A673 (cell line): ENCODE data around the gene NPPB. TPM values are rescaled to one million over a fixed set of nuclear protein-coding genes. Genes with fewer than 3 reads are reported as not detected.

Experiments used
- BruUV-seq: library from RNA; stranded (reverse); fragments of 400-500 nt; replicated peaks from 2 replicates; lab custom pipeline; 2021; lab: Mats Ljungman, UMichigan
- CTCF ChIA-PET: fragments of 300-600 bp; sonication (Branson Sonifier 250); formaldehyde crosslinking; loops from one replicate; lab custom pipeline; 2022; ENCODE audit warnings: antibody characterized with exemption; lab: Charles Lee
- POLR2A ChIA-PET: fragments of 300-600 bp; sonication (Branson Sonifier 250); formaldehyde crosslinking; loops from one replicate; lab custom pipeline; 2022; ENCODE audit warnings: antibody characterized with exemption; ENCODE audit not compliant: low non-redundant PET; lab: Charles Lee
- DNase-seq: peaks from one replicate; pipeline ENCODE4 v3.0.0-alpha.2; 2015; ENCODE audit warnings: low spot score
- H3K27ac ChIP-seq: fragments of 200-600 bp; sonication (generic); 2 replicates; pipeline ENCODE4 v1.5.1; 2016; ENCODE audit warnings: mixed run types, low read depth, mild to moderate bottlenecking, mixed read lengths, antibody characterized with exemption, low read length; ENCODE audit not compliant: poor library complexity, severe bottlenecking
- H3K27me3 ChIP-seq: fragments of 200-600 bp; sonication (generic); replicated peaks from 2 replicates; pipeline ENCODE4 v1.6.1; 2017; ENCODE audit warnings: mixed run types, low read depth, mild to moderate bottlenecking, mixed read lengths, antibody characterized with exemption, low read length; ENCODE audit not compliant: insufficient read depth, poor library complexity
- H3K36me3 ChIP-seq: fragments of 200-600 bp; sonication (generic); 2 replicates; pipeline ENCODE4 v1.6.1; 2016; ENCODE audit warnings: mixed run types, mild to moderate bottlenecking, mixed read lengths, antibody characterized with exemption, low read length; ENCODE audit not compliant: insufficient read depth, poor library complexity, severe bottlenecking
- H3K4me1 ChIP-seq: fragments of 200-600 bp; sonication (generic); 2 replicates; pipeline ENCODE4 v1.6.1; 2017; ENCODE audit warnings: mixed run types, mild to moderate bottlenecking, mixed read lengths, antibody characterized with exemption, low read length; ENCODE audit not compliant: insufficient read depth, poor library complexity, severe bottlenecking
- H3K4me3 ChIP-seq: fragments of 200-600 bp; sonication (generic); 2 replicates; pipeline ENCODE4 v1.5.1; 2016; ENCODE audit warnings: low read depth, mixed run types, mild to moderate bottlenecking, mixed read lengths, low read length; ENCODE audit not compliant: poor library complexity, severe bottlenecking
- H3K9me3 ChIP-seq: fragments of 200-600 bp; sonication (generic); 2 replicates; pipeline ENCODE4 v1.6.1; 2016; ENCODE audit warnings: mixed run types, low read depth, mild to moderate bottlenecking, mixed read lengths, antibody characterized with exemption, low read length; ENCODE audit not compliant: poor library complexity, severe bottlenecking
- CTCF ChIP-seq: fragments of 300-800, 200-600 bp; sonication (generic); conservative IDR thresholded peaks from 2 replicates; pipeline ENCODE4 v1.5.1; 2017; ENCODE audit warnings: low read depth, mild to moderate bottlenecking, antibody characterized with exemption, low read length, moderate library complexity, mixed read lengths
- EZH2 ChIP-seq: fragments of 200-600 bp; sonication (generic); IDR thresholded peaks from 2 replicates; pipeline ENCODE4 v1.6.1; 2017; ENCODE audit warnings: borderline replicate concordance, low read depth, mild to moderate bottlenecking, mixed read lengths, antibody characterized with exemption, low read length; ENCODE audit not compliant: poor library complexity, severe bottlenecking
- intact Hi-C: fragments of 100-400 bp; cut with micrococcal nuclease; formaldehyde crosslinking; loops from one replicate; pipeline ENCODE4 v1.10.0; 2022; ENCODE audit not compliant: unreplicated experiment
- total RNA-seq: library from RNA; stranded (reverse); gene quantifications from 2 replicates; pipeline ENCODE4 v1.2.3, GENCODE V29; 2021

Gene NPPB
- total RNA-seq, 1 experiment from 2014 or later = not detected

- H3K27ac ChIP-seq = no peak overlapping the region
- intact Hi-C loops = no loop called here
- ChIA-PET CTCF (no interaction called here), POLR2A (no interaction called here)
- H3K36me3 ChIP-seq = no peaks in the 10 kb centered on the region
- no peaks in the 10 kb centered on the region for H3K9me3 ChIP-seq
- no TSS peak for BruUV-seq
- H3K27me3 ChIP-seq = peaks cover 51% of the 10 kb centered on the region
- no peak for TF ChIP-seq EZH2
- no peak for TF ChIP-seq CTCF
- no peaks in the 10 kb centered on the region for H3K4me1 ChIP-seq
- no peak overlapping the region for H3K4me3 ChIP-seq
- no peak for DNase-seq
Measured at GRCh38 chr1:11878081-11878890, 19.5 kb upstream of the NPPB start.

GRCh38 chr1:11877074-11877473 is 18.3 kb upstream of the NPPB start:
- H3K9me3 ChIP-seq = no peaks in the 10 kb centered on the region
- H3K4me3 ChIP-seq = no peak overlapping the region
- no peak overlapping the region for H3K27ac ChIP-seq
- intact Hi-C loops = no loop called here
- H3K36me3 ChIP-seq = no peaks in the 10 kb centered on the region
- peaks cover 61% of the 10 kb centered on the region for H3K27me3 ChIP-seq
- TF ChIP-seq EZH2 (no peak), CTCF (no peak)
- BruUV-seq = no TSS peak
- no peaks in the 10 kb centered on the region for H3K4me1 ChIP-seq
- no peak for DNase-seq
- ChIA-PET POLR2A (interaction anchor here (0.6 kb wide), 1 partner anchor 738 kb away, joined by 4 read pairs; no protein-coding TSS in a partner anchor), CTCF (no interaction called here)

GRCh38 chr1:11875094-11875493 is 16.3 kb upstream of the NPPB start:
- no peak overlapping the region for H3K27ac ChIP-seq
- CTCF ChIA-PET = no interaction called here
- H3K4me1 ChIP-seq = no peaks in the 10 kb centered on the region
- no peak for DNase-seq
- H3K9me3 ChIP-seq = no peaks in the 10 kb centered on the region
- no peaks in the 10 kb centered on the region for H3K36me3 ChIP-seq
- peaks cover 72% of the 10 kb centered on the region for H3K27me3 ChIP-seq
- no TSS peak for BruUV-seq
- POLR2A ChIA-PET = no interaction called here
- intact Hi-C loops = no loop called here
- no peak overlapping the region for H3K4me3 ChIP-seq
- TF ChIP-seq EZH2 = no peak
- no peak for TF ChIP-seq CTCF
